HepG2 (cell line): ENCODE measurements around the gene LRRC74B. TPM values are rescaled to one million over a fixed set of nuclear protein-coding genes. Genes with fewer than 3 reads are reported as not detected.

Experiments used
- ATAC-seq: fragments of 200-7000 bp; cut with Tn5 transposase; 3 replicates; pipeline ENCODE4 v1.9.1; 2020; ENCODE audit warnings: mild to moderate bottlenecking, moderate library complexity
- BruUV-seq: library from RNA; stranded (reverse); fragments of 400-500 nt; replicated peaks from 2 replicates; lab custom pipeline; 2021; lab: Mats Ljungman, UMichigan
- CTCF ChIA-PET: fragments of 300-600 bp; formaldehyde crosslinking; extraction: SDS; loops from one replicate; lab custom pipeline; 2021; ENCODE audit warnings: low total read pairs, inconsistent platforms, low intra/inter-chr PET ratio; lab: Yijun Ruan, JAX
- POLR2A ChIA-PET: fragments of 350-600 bp; sonication (Branson Sonifier 250); formaldehyde crosslinking; loops from one replicate; lab custom pipeline; 2020; ENCODE audit warnings: antibody characterized with exemption, inconsistent platforms; lab: Yijun Ruan, JAX
- DNase-seq: peaks from one replicate; pipeline ENCODE4 v3.0.0-alpha.2; 2015; ENCODE audit warnings: low spot score
- FAIRE-seq: peaks from 3 replicates; lab custom pipeline; 2011; peaks lifted over from hg19 to GRCh38; lab: Jason Lieb, UNC
- H2AFZ ChIP-seq: one replicate; pipeline ENCODE4 v1.6.1; 2011; ENCODE audit warnings: low read length, inconsistent platforms
- H3K27ac ChIP-seq: fragments of 300-600 bp; 3 replicates; pipeline ENCODE4 v1.8.0; 2011; ENCODE audit warnings: mixed run types, mild to moderate bottlenecking, mixed read lengths, low read length, inconsistent platforms; ENCODE audit not compliant: insufficient read depth; ENCODE audit errors: extremely low read length
- H3K27me3 ChIP-seq, 2 experiments: fragments of 200-600 bp in 1 of 2; 2 replicates in 1 of 2; 3 replicates in 1 of 2; pipeline versions ENCODE4 v1.6.0 to v1.8.0; 2011; ENCODE audit warnings: low read length in 2 of 2, mild to moderate bottlenecking in 2 of 2, moderate library complexity in 2 of 2, inconsistent platforms in 1 of 2; ENCODE audit not compliant: insufficient read depth in 2 of 2, control insufficient read depth in 1 of 2
- H3K36me3 ChIP-seq, 2 experiments: fragments of 200-600 bp in 1 of 2; replicated peaks in 1 of 2; 2 replicates in 1 of 2; 3 replicates in 1 of 2; pipeline versions ENCODE4 v1.5.1 to v1.8.0; 2011; ENCODE audit warnings: low read length in 2 of 2, inconsistent platforms in 1 of 2; ENCODE audit not compliant: insufficient read depth in 2 of 2, control insufficient read depth in 1 of 2
- H3K4me1 ChIP-seq: 2 replicates; pipeline ENCODE4 v1.5.1; 2012; ENCODE audit warnings: low read length, inconsistent platforms; ENCODE audit not compliant: insufficient read depth
- H3K4me2 ChIP-seq: 2 replicates; pipeline ENCODE4 v1.6.0; 2011; ENCODE audit warnings: low read depth, low read length, inconsistent platforms
- H3K4me3 ChIP-seq, 3 experiments: fragments of 200-600 bp in 1 of 3; sonication (generic), shearing (Covaris generic) in 1 of 3; replicated peaks in 1 of 3; 2 replicates each; pipeline ENCODE4 v1.5.1; 2011 to 2016; ENCODE audit warnings: low read length in 3 of 3, inconsistent platforms in 2 of 3, low read depth in 2 of 3, mild to moderate bottlenecking in 2 of 3, control low read depth in 1 of 3, mixed read lengths in 1 of 3; ENCODE audit not compliant: insufficient read depth in 1 of 3
- H3K79me2 ChIP-seq: one replicate; pipeline ENCODE4 v1.6.1; 2011; ENCODE audit warnings: low read length, inconsistent platforms; ENCODE audit not compliant: insufficient read depth
- H3K9ac ChIP-seq: 2 replicates; pipeline ENCODE4 v1.6.0; 2011; ENCODE audit warnings: mild to moderate bottlenecking, low read depth, low read length, inconsistent platforms; ENCODE audit not compliant: insufficient read depth
- H3K9me3 ChIP-seq: 2 replicates; pipeline ENCODE4 v1.5.1; 2012; ENCODE audit warnings: mild to moderate bottlenecking, low read length
- H4K20me1 ChIP-seq: 2 replicates; pipeline ENCODE4 v1.6.0; 2011; ENCODE audit warnings: inconsistent platforms, mild to moderate bottlenecking, low read length, moderate library complexity; ENCODE audit not compliant: insufficient read depth
- AHDC1 ChIP-seq: sonication (generic); formaldehyde crosslinking; IDR thresholded peaks from 2 replicates; pipeline ENCODE4 v1.5.1; 2020; ENCODE audit warnings: mild to moderate bottlenecking, missing genetic modification reagents, borderline replicate concordance
- BCL3 ChIP-seq: sonication (generic); formaldehyde crosslinking; IDR thresholded peaks from 2 replicates; pipeline ENCODE4 v1.5.1; 2020; ENCODE audit warnings: mild to moderate bottlenecking, missing genetic modification reagents, moderate library complexity
- CCDC6 ChIP-seq: sonication (generic); formaldehyde crosslinking; IDR thresholded peaks from 2 replicates; pipeline ENCODE4 v1.8.1; 2022; ENCODE audit warnings: mild to moderate bottlenecking, missing genetic modification reagents, moderate library complexity
- CHD2 ChIP-seq: IDR thresholded peaks from 2 replicates; pipeline ENCODE4 v1.6.1; 2011; ENCODE audit warnings: low read depth, low read length, improper control_type of control experiment
- CREM ChIP-seq, 2 experiments: sonication (generic) in 1 of 2; formaldehyde crosslinking in 1 of 2; IDR thresholded peaks; 2 replicates each; pipeline versions ENCODE4 v1.4.0 to v1.6.1; 2016 to 2020; ENCODE audit warnings: antibody characterized with exemption in 1 of 2, mild to moderate bottlenecking in 1 of 2, missing genetic modification reagents in 1 of 2
- DRAP1 ChIP-seq: IDR thresholded peaks from 2 replicates; pipeline ENCODE4 v1.6.1; 2016; ENCODE audit warnings: missing genetic modification reagents, missing compliant biosample characterization
- ESRRA ChIP-seq: sonication (generic); formaldehyde crosslinking; IDR thresholded peaks from 2 replicates; pipeline ENCODE4 v1.5.1; 2020; ENCODE audit warnings: mild to moderate bottlenecking, low read depth, missing genetic modification reagents
- MBNL3 ChIP-seq: fragments of 250-450 bp; sonication (Bioruptor Pico); conservative IDR thresholded peaks from 2 replicates; pipeline ENCODE4 v1.8.0; 2022; ENCODE audit warnings: mild to moderate bottlenecking, inconsistent platforms
- NFIC ChIP-seq: IDR thresholded peaks from 2 replicates; pipeline ENCODE4 v1.6.1; 2012; ENCODE audit warnings: mild to moderate bottlenecking, low read length, inconsistent platforms
- PCBP2 ChIP-seq: fragments of 200-400 bp; formaldehyde crosslinking; optimal IDR thresholded peaks from 2 replicates; pipeline ENCODE3; 2018; ENCODE audit warnings: low read length, low read depth; ENCODE audit not compliant: poor library complexity, severe bottlenecking
- RAD21 ChIP-seq: fragments of 450-650 bp; formaldehyde crosslinking; IDR thresholded peaks from 2 replicates; pipeline ENCODE4 v1.5.0; 2020; ENCODE audit warnings: mild to moderate bottlenecking
- SMC3 ChIP-seq: IDR thresholded peaks from 2 replicates; pipeline ENCODE4 v1.6.1; 2011; ENCODE audit warnings: low read length, improper control_type of control experiment
- U2AF2 ChIP-seq: fragments of 200-400 bp; formaldehyde crosslinking; IDR thresholded peaks from 2 replicates; pipeline ENCODE4 v1.6.1; 2017; ENCODE audit warnings: low read depth, mild to moderate bottlenecking, low read length
- ZFX ChIP-seq: sonication (generic); formaldehyde crosslinking; IDR thresholded peaks from 2 replicates; pipeline ENCODE4 v1.4.0; 2020; ENCODE audit warnings: mild to moderate bottlenecking, low read depth, missing genetic modification reagents, moderate library complexity
- ZNF263 ChIP-seq: sonication (generic); formaldehyde crosslinking; IDR thresholded peaks from 2 replicates; pipeline ENCODE4 v1.4.0; 2020; ENCODE audit warnings: missing genetic modification reagents
- ZNF296 ChIP-seq: sonication (generic); formaldehyde crosslinking; conservative IDR thresholded peaks from 2 replicates; pipeline ENCODE4 v1.5.0; 2020; ENCODE audit warnings: mild to moderate bottlenecking, missing genetic modification reagents
- ZNF337 ChIP-seq: sonication (generic); formaldehyde crosslinking; IDR thresholded peaks from 2 replicates; pipeline ENCODE4 v1.5.1; 2020; ENCODE audit warnings: missing genetic modification reagents, low read depth, mild to moderate bottlenecking, borderline replicate concordance
- ZNF639 ChIP-seq: conservative IDR thresholded peaks from 2 replicates; pipeline ENCODE4 v1.6.1; 2018; ENCODE audit warnings: missing genetic modification reagents
- whole genome bisulfite sequencing: methylation state at CpG from one replicate; pipeline ENCODE4 v1.1.6; 2017; ENCODE audit warnings: low lambda C conversion rate; 5-methylcytosine and 5-hydroxymethylcytosine counted together
- in situ Hi-C: cut with HindIII; loops from 2 replicates; pipeline ENCODE4 v1.10.0; 2017; ENCODE audit warnings: low pct_unique_long_range_greater_than_20kb; ENCODE audit not compliant: extremely low pct_ligation_motif_present
- intact Hi-C: fragments of 100-400 bp; cut with micrococcal nuclease; formaldehyde crosslinking; loops from one replicate; pipeline ENCODE4 v1.10.0; 2022; ENCODE audit not compliant: unreplicated experiment
- polyA plus RNA-seq, 8 experiments: library from polyadenylated mRNA; depleted of rRNA in 3 of 8; stranded (reverse) in 7 of 8; unstranded in 1 of 8; fragments of >200 nt; fragmentation: Illumina TruSeq in 4 of 8; extraction: Trizol in 4 of 8; gene quantifications; 2 replicates each; pipeline versions ENCODE4 v1.2.1 to v1.2.3, GENCODE V29; 2011 to 2016; ENCODE audit warnings: low read depth in 4 of 8, missing spikeins in 1 of 8, mixed read lengths in 1 of 8; ENCODE audit not compliant: insufficient read depth in 1 of 8
- total RNA-seq, 5 experiments: library from RNA; depleted of rRNA; stranded (reverse); fragments of >200 nt; fragmentation: Illumina TruSeq; extraction: Trizol; gene quantifications; 2 replicates each; pipeline ENCODE4 v1.2.3, GENCODE V29; 2016; ENCODE audit warnings: low read depth in 1 of 5

The LRRC74B gene
- total and polyA plus RNA-seq, 2 of the 13 experiments (the other 11 are each of a cell fraction or from before 2014, with no cell fraction given): not detected

- ATAC-seq (no peak), FAIRE-seq (no peak), DNase-seq (no peak)
- peaks cover 6 to 54% of the 10 kb centered on the region in 2 experiments; a peak in 4 of 5 replicates for H3K27me3 ChIP-seq
- no peak overlapping the region for H3K27ac ChIP-seq
- no peak overlapping the region for H3K4me2 ChIP-seq
- no peak overlapping the region for H2AFZ ChIP-seq
- intact Hi-C loops: no loop called here
- no peaks in the 10 kb centered on the region for H3K9me3 ChIP-seq
- ChIA-PET POLR2A (no interaction called here), CTCF (no interaction called here)
- no TSS peak for BruUV-seq
- H3K36me3 ChIP-seq: no peaks in the 10 kb centered on the region
- no peak for TF ChIP-seq CREM (IDR thresholded peaks at IDR 0.05)
- no peak for TF ChIP-seq CREM (CRISPR knock-in tag; IDR thresholded peaks at IDR 0.05)
- TF ChIP-seq BCL3 (CRISPR knock-in tag): no peak
- no peak for TF ChIP-seq ZNF337 (CRISPR knock-in tag)
- TF ChIP-seq PCBP2: no peak
- TF ChIP-seq ESRRA: no peak
- no peak for TF ChIP-seq RAD21 (CRISPR knock-in tag)
- TF ChIP-seq CCDC6 (CRISPR knock-in tag): no peak
- TF ChIP-seq AHDC1 (CRISPR knock-in tag): no peak
- TF ChIP-seq ZFX (CRISPR knock-in tag): no peak
- no peak for TF ChIP-seq DRAP1
- no peak for TF ChIP-seq U2AF2
- TF ChIP-seq ZNF263 (CRISPR knock-in tag): no peak
- no peak for TF ChIP-seq NFIC
- no peak for TF ChIP-seq ZNF639 (CRISPR knock-in tag)
- TF ChIP-seq ZNF296: no peak
- no peak for TF ChIP-seq MBNL3 (CRISPR knock-in tag)
- TF ChIP-seq SMC3: no peak
- TF ChIP-seq CHD2: no peak
- no peaks in the 10 kb centered on the region for H4K20me1 ChIP-seq
- in situ Hi-C loops: no loop called here
- H3K4me1 ChIP-seq: no peaks in the 10 kb centered on the region
- WGBS: 57% methylated on average over 7 of the region's 7 CpGs
- H3K9ac ChIP-seq: no peak overlapping the region
- no peaks in the 10 kb centered on the region for H3K79me2 ChIP-seq
- no peak overlapping the region for H3K4me3 ChIP-seq
These were observed 10.2 kb downstream of the LRRC74B start for GRCh38 chr22:21055880-21056319.
